Endometrial microvascular endothelial cells (primary cell): ENCODE results near the gene PSPN. TPM values are rescaled to one million over a fixed set of nuclear protein-coding genes. Genes with fewer than 3 reads are reported as not detected.
"Not testable (repeated sequence)": the region's sequence is repeated elsewhere in the genome, so short reads cannot be mapped to it uniquely, and the experiment has no call there.

ENCODE experiments used
- in situ Hi-C: cut with HindIII; loops from 2 replicates; pipeline ENCODE4 v1.10.0; 2017; ENCODE audit warnings: low sequenced_read_pairs, low pct_unique_long_range_greater_than_20kb; ENCODE audit errors: inconsistent ontology term
- total RNA-seq: library from RNA; depleted of rRNA; stranded (reverse); fragments of >200 nt; gene quantifications from one replicate; pipeline ENCODE4 v1.2.3, GENCODE V29; 2015; ENCODE audit errors: inconsistent ontology term

Gene PSPN
- total RNA-seq, 1 donor from 2014 or later, result 0.46 TPM

- in situ Hi-C loops, result no loop called here
These were observed 23.2 kb downstream of the PSPN start for GRCh38 chr19:6352381-6353165.

- in situ Hi-C loops, result no loop called here
These were observed 25.0 kb downstream of the PSPN start for GRCh38 chr19:6350688-6351087.

- in situ Hi-C loops, result not testable (repeated sequence)
These were observed 26.5 kb downstream of the PSPN start for GRCh38 chr19:6349271-6349670.

GRCh38 chr19:6343462-6343861 is 32.3 kb downstream of the PSPN start:
- in situ Hi-C loops, result no loop called here

GRCh38 chr19:6340493-6341201 is 35.1 kb downstream of the PSPN start:
- in situ Hi-C loops, result no loop called here

- in situ Hi-C loops, result no loop called here
These were observed 41.0 kb downstream of the PSPN start for GRCh38 chr19:6334490-6335285.

- in situ Hi-C loops, result no loop called here
These were observed 42.3 kb downstream of the PSPN start, which contains the start of gene ACER1 for GRCh38 chr19:6333439-6333838. TSS of gene ACER1 (minus strand) at chr19:6333612. CDS start at chr19:6333551, 61 bp downstream.

GRCh38 chr19:6326815-6327214 is 48.9 kb downstream of the PSPN start:
- in situ Hi-C loops, result no loop called here

GRCh38 chr19:6325614-6326013 is 50.1 kb downstream of the PSPN start:
- in situ Hi-C loops, result no loop called here

Other genes starting within 250 kb of the PSPN start
- gene ACSBG2, start 240.3 kb downstream of the PSPN start, total RNA-seq, result not detected
- 17.2 TPM for gene MLLT1, start 96.0 kb downstream of the PSPN start, total RNA-seq
- gene ACER1, start 42.3 kb downstream of the PSPN start, total RNA-seq, result not detected
- 109 TPM for gene CLPP, start 14.4 kb downstream of the PSPN start, total RNA-seq
- gene ALKBH7, start 3.1 kb downstream of the PSPN start, total RNA-seq, result 43.9 TPM
- gene GTF2F1, start 17.2 kb upstream of the PSPN start, total RNA-seq, result 32.3 TPM
- 251 TPM for gene KHSRP, start 48.9 kb upstream of the PSPN start, total RNA-seq
- gene SLC25A41, start 57.8 kb upstream of the PSPN start, total RNA-seq, result not detected
- 15.1 TPM for gene SLC25A23, start 83.9 kb upstream of the PSPN start, total RNA-seq
- gene CRB3, start 88.3 kb upstream of the PSPN start, total RNA-seq, result not detected
- gene DENND1C, start 105.9 kb upstream of the PSPN start, total RNA-seq, result not detected
- gene TUBB4A, start 126.4 kb upstream of the PSPN start, total RNA-seq, result not detected
- 6.7 TPM for gene TNFSF9, start 155.1 kb upstream of the PSPN start, total RNA-seq
- 12.3 TPM for gene CD70, start 215.2 kb upstream of the PSPN start, total RNA-seq